NCI-H345 treated with DMSO at 0.1 percent for 48 hours (cell line): Measurements from ENCODE around the gene CLMN.

Source experiments
- DNase-seq: peaks from one replicate; lab custom pipeline; 2025; ENCODE audit not compliant: unreplicated experiment; lab: John Stamatoyannopoulos, UW

The CLMN gene

DNA sequence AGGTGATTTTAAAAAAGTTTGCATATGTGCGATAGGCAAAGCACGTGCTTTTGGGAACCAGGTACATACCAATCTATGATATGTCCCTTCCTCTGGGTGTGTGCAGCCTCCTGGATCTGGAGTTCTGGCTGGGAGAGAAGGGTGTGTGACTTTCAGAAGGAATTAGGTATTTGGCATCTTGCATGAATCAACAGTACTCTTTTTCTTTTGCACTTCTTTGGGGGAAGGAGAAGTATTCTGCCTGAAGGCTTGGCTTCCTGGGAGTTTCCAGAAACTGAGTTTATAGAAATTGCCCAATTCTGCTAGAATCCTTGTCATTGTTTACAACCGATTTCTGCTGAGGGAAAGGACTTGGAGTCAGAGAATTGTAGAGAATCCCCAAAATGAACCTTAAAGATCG, 2.9 kb upstream of the CLMN start:
- no peak for DNase-seq

- DNase-seq: no peak
These were observed 2.2 kb upstream of the CLMN start for GRCh38 chr14:95321693-95322455.

DNA sequence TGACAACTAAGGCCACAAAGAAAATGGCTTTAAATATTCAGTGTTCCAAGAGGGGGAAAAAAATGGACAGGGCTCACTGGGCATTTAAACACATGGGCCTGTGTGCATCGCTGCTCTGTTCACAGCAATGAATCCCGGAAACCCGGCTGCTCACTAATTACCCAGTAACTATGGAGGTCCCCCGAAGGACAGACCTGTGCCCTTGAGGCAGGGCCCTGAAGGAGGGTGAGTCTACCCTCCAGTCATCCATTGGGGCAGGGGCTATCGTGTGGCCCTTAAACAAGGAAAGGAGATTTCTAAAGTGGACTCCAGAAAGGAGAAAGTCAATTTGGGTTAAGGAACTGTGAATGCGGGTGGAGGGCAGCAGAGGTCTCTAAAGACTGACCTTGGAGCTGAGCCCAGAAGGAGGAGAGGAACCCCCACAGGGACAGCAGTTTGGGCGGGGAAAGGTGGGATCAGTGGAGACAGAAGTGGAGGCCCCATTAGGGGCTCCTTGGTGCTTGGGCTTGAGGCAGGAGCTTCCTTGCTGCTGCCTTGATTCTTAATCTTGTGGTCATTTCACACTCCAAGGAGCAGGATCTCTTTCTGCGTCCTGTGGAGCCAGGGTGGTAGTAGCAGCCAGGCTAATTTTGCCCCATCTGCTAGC, 1.4 kb upstream of the CLMN start:
- DNase-seq: no peak

DNA sequence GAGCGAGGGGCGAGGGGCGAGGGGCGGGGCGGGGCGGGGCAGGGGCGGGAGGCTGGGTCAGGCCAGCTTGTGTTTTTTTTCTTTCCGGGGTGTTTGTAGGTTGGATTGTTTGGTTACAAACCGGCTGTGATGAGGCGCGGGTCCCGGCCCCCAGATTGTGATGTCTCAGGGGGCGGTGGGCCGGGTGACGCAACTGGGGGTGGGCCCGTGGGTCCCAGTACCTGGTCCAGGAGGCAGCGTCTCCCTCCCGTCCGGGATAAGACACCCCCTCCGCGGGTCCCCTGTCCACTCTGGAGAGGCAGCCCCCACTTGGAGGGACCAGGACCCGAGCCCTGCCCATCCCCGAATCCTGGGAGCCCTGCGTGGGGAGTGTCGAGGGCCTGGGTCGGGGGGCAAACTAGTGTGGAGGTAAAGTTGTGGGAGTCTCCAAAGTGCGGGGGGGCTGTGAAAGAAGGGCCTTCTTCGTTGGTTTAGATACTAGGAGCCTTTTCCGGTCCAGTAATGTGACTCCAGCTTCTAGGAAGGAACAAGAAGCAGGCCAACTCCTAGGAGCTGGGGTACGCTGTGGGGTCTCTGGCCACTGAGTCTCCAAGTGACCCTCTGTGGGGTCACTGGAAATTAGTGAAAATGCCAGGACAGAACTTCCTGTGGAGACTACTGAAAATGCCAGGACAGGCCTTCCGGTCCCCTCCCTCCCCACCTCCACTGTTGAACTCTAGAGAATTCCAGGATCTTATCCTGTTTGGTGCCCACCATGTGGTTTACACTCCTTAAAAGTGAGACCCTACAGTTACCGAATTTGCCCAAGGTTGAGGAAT, 579 bp upstream of the CLMN start:
- no peak for DNase-seq

GRCh38 chr14:95318399-95319311, 1.1 kb downstream of the CLMN start:
- no peak for DNase-seq

DNA sequence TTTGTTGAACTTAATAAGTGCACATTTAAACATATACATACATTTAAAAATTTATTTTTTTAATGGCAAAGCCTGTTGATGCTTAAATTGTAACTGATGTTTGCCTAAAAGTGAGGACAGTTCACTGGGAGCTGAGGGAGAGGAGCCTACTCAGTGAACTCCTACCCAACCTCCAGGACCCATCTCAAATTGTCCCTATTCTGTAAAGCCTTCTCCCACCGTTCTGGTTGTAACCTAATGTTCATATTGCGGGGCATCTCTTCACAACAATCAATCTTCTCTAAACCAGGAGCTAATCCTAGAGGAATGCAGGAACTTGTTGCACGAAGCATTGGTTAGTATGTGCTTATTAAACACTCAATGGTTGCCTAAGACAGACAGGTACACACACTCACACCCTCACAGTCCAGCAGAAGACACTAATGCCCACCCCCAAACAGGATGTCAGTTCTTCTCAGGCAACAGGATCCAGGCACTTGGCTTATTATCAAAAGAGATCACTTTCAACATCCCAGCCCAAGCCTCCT, 1.8 kb downstream of the CLMN start:
- DNase-seq: no peak

- DNase-seq: no peak
These were observed 2.9 kb downstream of the CLMN start for GRCh38 chr14:95316821-95317220.

DNA sequence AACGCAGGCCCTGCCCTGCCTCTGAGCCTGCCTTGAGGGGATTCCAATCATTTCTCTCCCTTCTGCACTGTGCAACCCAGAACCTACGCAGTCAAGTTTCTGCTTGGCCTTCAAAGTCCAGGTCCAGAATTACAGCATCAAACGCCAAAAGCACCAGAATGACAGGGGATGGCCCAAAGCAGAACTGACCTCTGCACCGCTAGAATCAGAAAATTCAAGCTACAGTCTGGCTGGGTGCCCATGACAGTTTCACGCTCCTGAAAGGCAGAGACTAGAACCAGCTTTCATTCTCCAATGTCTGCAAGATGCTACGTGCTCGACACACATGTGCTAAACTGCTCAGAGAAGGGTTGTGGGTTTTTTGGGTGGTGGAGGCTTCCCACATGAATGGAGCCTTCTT, 4.1 kb downstream of the CLMN start:
- no peak for DNase-seq

- no peak for DNase-seq
These were observed 4.6 kb downstream of the CLMN start for GRCh38 chr14:95315156-95315555.

DNA sequence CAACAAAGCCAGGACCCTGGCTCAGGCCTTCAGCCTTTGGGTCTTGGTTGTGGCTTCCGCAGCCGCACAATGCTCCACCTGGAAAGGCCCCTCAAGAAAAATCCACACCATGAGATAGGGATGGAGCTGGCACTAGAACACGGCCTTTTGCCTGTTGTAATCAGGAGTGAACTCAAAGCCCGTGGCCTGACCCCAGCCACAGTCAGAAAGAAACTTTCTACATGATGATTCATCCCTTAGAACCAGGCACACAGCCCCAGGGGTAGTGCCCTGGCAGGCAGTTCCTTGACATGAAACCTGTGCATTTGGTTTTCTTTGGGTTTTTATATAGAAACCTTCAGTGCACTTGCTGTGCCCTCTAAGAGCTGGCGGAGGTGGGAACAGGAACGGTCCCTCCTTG, 5.1 kb downstream of the CLMN start:
- no peak for DNase-seq

- DNase-seq: no peak
These were observed 6.0 kb downstream of the CLMN start for GRCh38 chr14:95313707-95314106.

- no peak for DNase-seq
These were observed 6.5 kb downstream of the CLMN start for GRCh38 chr14:95313190-95313589.

GRCh38 chr14:95312311-95312710, 7.4 kb downstream of the CLMN start:
- DNase-seq: no peak

DNA sequence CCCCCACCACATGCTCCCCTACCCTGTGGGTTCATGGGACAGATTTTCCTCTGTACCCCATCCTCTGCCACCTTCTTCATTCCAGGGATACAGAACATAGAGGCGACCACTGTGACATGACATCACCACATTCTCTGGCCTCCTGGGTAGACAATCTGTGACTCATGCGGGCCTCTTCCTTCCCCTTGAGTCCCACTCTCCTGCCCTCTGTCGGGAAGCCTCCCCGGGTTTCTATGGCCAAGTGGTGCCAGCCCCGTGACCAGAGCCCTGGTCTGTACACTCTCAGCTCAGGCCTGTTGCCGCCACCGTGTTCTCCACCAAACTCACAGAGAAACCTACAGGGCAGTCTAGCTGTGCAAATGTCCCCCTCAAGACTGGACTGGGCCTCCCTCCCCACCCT, 8.0 kb downstream of the CLMN start:
- DNase-seq: no peak

DNA sequence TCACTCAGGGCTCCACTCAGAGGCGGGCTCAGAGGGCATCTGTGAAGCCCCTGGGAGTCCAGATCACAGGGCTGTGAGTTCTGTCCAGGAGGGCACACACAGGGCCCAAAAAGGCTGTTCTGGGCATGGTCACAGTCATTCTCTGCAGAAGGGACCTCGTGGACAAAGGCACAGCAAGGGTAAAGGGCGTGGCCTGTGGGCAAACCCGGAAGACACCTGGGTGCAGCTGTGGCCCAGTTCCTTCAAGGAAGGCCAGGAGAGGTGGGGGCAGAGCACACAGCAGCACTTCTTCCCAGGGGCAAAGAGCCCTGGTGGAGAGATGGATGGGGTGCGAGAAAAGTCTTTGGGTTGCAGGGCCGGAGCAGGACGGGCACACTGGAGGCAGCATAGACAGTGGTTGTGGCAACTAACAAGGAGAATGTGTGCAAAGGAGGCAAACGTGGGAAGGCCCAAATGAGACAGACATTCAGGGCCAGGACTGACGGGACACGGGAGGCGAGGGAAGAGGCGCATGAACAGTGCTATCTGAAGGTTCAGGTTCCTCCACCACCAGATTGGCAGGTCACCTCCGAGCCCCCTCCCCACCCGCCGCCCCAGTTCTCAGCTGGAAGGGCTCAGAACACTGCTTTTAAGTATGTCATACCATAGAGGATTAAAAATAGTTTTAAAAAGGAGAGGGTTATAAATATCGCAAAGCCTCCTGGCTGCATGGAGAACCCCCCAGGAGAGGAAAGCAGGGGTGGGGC, 8.9 kb downstream of the CLMN start:
- no peak for DNase-seq

GRCh38 chr14:95309261-95310051, 10.3 kb downstream of the CLMN start:
- DNase-seq: no peak

- no peak for DNase-seq
These were observed 11.6 kb downstream of the CLMN start for GRCh38 chr14:95308073-95308472.

DNA sequence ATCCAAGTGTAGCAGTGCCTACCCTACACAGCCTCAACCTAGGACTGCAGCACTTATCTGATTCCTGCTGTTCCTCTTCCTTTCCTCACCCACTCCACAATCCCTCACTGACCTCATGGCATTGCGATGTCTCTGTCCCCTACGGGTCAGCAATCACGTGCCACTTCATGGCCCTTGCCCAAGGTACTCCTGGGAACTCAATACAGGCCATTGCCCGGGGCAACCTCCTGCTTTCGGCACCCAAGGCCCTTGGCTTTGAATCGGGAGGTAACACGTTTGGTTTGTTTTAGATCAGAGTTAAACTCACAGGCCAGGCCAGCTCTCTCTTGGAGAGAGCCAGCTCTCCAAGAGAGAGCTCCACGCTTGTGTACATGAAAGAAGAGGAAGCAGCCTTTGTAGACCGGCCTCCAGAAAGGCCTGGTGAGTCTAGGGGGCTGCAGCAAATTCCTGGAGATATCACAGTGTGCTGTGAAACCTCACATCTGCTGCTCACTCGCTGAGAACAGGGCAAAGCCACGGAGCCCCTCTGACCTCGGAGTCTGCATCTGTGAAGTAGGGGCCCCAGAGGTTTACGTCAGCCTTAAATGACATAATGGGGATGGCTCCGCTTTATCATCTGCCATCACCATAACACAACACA, 12.2 kb downstream of the CLMN start:
- no peak for DNase-seq

- no peak for DNase-seq
These were observed 13.8 kb downstream of the CLMN start for GRCh38 chr14:95305940-95306339.
